HepG2 (cell line): ENCODE measurements around the gene CHCT1. TPM values are rescaled to one million over a fixed set of nuclear protein-coding genes. Genes with fewer than 3 reads are reported as not detected.

ENCODE experiments used
- ADNP ChIP-seq: sonication (generic); formaldehyde crosslinking; IDR thresholded peaks from 2 replicates; pipeline ENCODE4 v1.4.0; 2020; ENCODE audit warnings: missing genetic modification reagents
- ARHGAP35 ChIP-seq: sonication (generic); formaldehyde crosslinking; IDR thresholded peaks from 2 replicates; pipeline ENCODE4 v1.9.0; 2022; ENCODE audit warnings: mild to moderate bottlenecking, inconsistent platforms, moderate library complexity, missing genetic modification reagents, borderline replicate concordance
- HOXA7 ChIP-seq: sonication (generic); formaldehyde crosslinking; IDR thresholded peaks from 2 replicates; pipeline ENCODE4 v1.8.1; 2022; ENCODE audit warnings: mild to moderate bottlenecking, missing genetic modification reagents, moderate library complexity
- NFKB2 ChIP-seq: sonication (generic); formaldehyde crosslinking; IDR thresholded peaks from 2 replicates; pipeline ENCODE4 v1.4.0; 2020; ENCODE audit warnings: missing genetic modification reagents, borderline replicate concordance
- NFRKB ChIP-seq: fragments of 450-650 bp; IDR thresholded peaks from 2 replicates; pipeline ENCODE4 v1.6.1; 2017
- PCBP1 ChIP-seq: fragments of 200-400 bp; formaldehyde crosslinking; IDR thresholded peaks from 2 replicates; pipeline ENCODE4 v1.6.1; 2017; ENCODE audit warnings: mild to moderate bottlenecking, low read depth, low read length, borderline replicate concordance
- SALL2 ChIP-seq: sonication (generic); formaldehyde crosslinking; IDR thresholded peaks from 2 replicates; pipeline ENCODE4 v1.8.1; 2023; ENCODE audit warnings: mild to moderate bottlenecking, missing genetic modification reagents, inconsistent platforms
- SIN3A ChIP-seq: IDR thresholded peaks from 2 replicates; pipeline ENCODE4 v1.6.1; 2011; ENCODE audit warnings: low read depth, mild to moderate bottlenecking, control low read depth, low read length, borderline replicate concordance
- TAF15 ChIP-seq: fragments of 200-400 bp; formaldehyde crosslinking; IDR thresholded peaks from one replicate; pipeline ENCODE4 v1.6.1; 2018; ENCODE audit warnings: mild to moderate bottlenecking, low read depth, low read length; ENCODE audit not compliant: poor library complexity, severe bottlenecking
- ZFP41 ChIP-seq: sonication (generic); formaldehyde crosslinking; IDR thresholded peaks from 2 replicates; pipeline ENCODE4 v1.4.0; 2020; ENCODE audit warnings: mild to moderate bottlenecking, missing genetic modification reagents, borderline replicate concordance
- ZMYM4 ChIP-seq: sonication (generic); formaldehyde crosslinking; IDR thresholded peaks from 2 replicates; pipeline ENCODE4 v1.8.1; 2023; ENCODE audit warnings: mild to moderate bottlenecking, missing genetic modification reagents
- ZNF160 ChIP-seq: sonication (generic); formaldehyde crosslinking; IDR thresholded peaks from 2 replicates; pipeline ENCODE4 v1.8.0; 2022; ENCODE audit warnings: mild to moderate bottlenecking, inconsistent platforms, missing genetic modification reagents
- ZNF30 ChIP-seq: sonication (generic); formaldehyde crosslinking; IDR thresholded peaks from 2 replicates; pipeline ENCODE4 v1.5.0; 2020; ENCODE audit warnings: mild to moderate bottlenecking, missing genetic modification reagents
- ZNF33A ChIP-seq: sonication (generic); formaldehyde crosslinking; IDR thresholded peaks from 2 replicates; pipeline ENCODE4 v1.5.1; 2020; ENCODE audit warnings: missing genetic modification reagents, mild to moderate bottlenecking, moderate library complexity, borderline replicate concordance
- ZNF382 ChIP-seq: sonication (generic); formaldehyde crosslinking; IDR thresholded peaks from 2 replicates; pipeline ENCODE4 v1.5.0; 2020; ENCODE audit warnings: missing genetic modification reagents, mild to moderate bottlenecking, borderline replicate concordance
- ZNF83 ChIP-seq: sonication (generic); formaldehyde crosslinking; IDR thresholded peaks from 2 replicates; pipeline ENCODE4 v1.4.0; 2020; ENCODE audit warnings: missing genetic modification reagents, mild to moderate bottlenecking, borderline replicate concordance
- ZSCAN20 ChIP-seq: sonication (generic); formaldehyde crosslinking; IDR thresholded peaks from 2 replicates; pipeline ENCODE4 v1.4.0; 2020; ENCODE audit warnings: missing genetic modification reagents, mild to moderate bottlenecking, borderline replicate concordance
- polyA plus RNA-seq, 8 experiments: library from polyadenylated mRNA; depleted of rRNA in 3 of 8; stranded (reverse) in 7 of 8; unstranded in 1 of 8; fragments of >200 nt; fragmentation: Illumina TruSeq in 4 of 8; extraction: Trizol in 4 of 8; gene quantifications; 2 replicates each; pipeline versions ENCODE4 v1.2.1 to v1.2.3, GENCODE V29; 2011 to 2016; ENCODE audit warnings: low read depth in 4 of 8, missing spikeins in 1 of 8, mixed read lengths in 1 of 8; ENCODE audit not compliant: insufficient read depth in 1 of 8
- total RNA-seq, 5 experiments: library from RNA; depleted of rRNA; stranded (reverse); fragments of >200 nt; fragmentation: Illumina TruSeq; extraction: Trizol; gene quantifications; 2 replicates each; pipeline ENCODE4 v1.2.3, GENCODE V29; 2016; ENCODE audit warnings: low read depth in 1 of 5
- TF ChIP-seq, protein P1 (sequence below): sonication (generic); formaldehyde crosslinking; IDR thresholded peaks from 2 replicates; pipeline ENCODE4 v1.4.0; 2020; ENCODE audit warnings: missing genetic modification reagents; ENCODE audit errors: not compliant biosample characterization
- TF ChIP-seq, protein P2 (sequence below): sonication (generic); formaldehyde crosslinking; IDR thresholded peaks from 2 replicates; pipeline ENCODE4 v1.5.0; 2020; ENCODE audit warnings: missing genetic modification reagents, mild to moderate bottlenecking, borderline replicate concordance
- TF ChIP-seq, protein P3 (sequence below): sonication (generic); formaldehyde crosslinking; IDR thresholded peaks from 2 replicates; pipeline ENCODE4 v1.4.0; 2020; ENCODE audit warnings: missing genetic modification reagents, mild to moderate bottlenecking, borderline replicate concordance
- TF ChIP-seq, protein P4 (sequence below): sonication (generic); formaldehyde crosslinking; IDR thresholded peaks from 2 replicates; pipeline ENCODE4 v1.5.0; 2020; ENCODE audit warnings: missing genetic modification reagents
- TF ChIP-seq, protein P5 (sequence below): sonication (generic); formaldehyde crosslinking; IDR thresholded peaks from 2 replicates; pipeline ENCODE4 v1.4.0; 2020; ENCODE audit warnings: missing genetic modification reagents, borderline replicate concordance
- TF ChIP-seq, protein P6 (sequence below): sonication (generic); formaldehyde crosslinking; IDR thresholded peaks from 2 replicates; pipeline ENCODE4 v1.8.1; 2023; ENCODE audit warnings: mild to moderate bottlenecking, missing genetic modification reagents, borderline replicate concordance

CHCT1 gene
- total and polyA plus RNA-seq, 2 of the 13 experiments (the other 11 are each of a cell fraction or from before 2014, with no cell fraction given): not detected

DNA sequence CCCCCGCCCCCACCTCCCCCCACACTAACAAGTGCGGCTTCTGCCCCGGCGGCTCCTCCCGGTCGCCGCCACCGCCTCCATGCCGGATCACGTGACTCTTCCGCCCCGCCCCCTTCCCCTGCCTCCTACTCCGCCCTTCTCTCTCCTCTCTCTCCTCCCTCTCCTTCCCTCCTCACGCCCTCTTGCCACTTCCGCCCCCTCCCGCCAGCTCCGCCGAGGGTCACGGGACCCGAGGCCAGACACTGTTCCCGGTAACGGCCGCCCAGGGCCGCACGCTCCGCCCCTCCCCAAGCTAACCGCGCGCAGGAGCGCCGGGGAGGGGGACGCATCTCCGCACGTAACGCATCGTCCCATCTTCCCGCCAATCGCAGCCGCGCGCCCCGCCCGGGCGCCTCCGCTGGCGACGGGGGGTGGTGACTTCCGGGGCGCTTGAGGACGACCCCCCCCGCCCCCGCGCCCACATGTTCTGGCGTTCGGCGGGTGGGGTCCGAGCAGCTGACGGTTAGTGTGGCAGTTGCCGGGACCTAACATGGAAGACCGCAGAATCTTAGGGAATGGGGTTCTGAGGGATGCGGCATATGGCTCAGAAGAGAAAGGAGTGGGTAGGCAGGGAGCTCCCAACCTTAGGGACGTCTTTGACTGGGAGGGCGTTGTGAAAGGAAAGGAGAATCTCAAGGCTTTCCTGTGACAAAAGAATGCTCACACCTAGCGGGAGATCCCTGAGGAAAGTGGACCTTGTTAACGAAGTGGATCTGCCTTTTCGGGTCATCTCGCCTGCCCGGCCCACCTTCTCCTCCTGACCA, 30.0 kb upstream of the CHCT1 start, which contains the start of gene USP32 (continued):
- TF ChIP-seq, protein P1, sequence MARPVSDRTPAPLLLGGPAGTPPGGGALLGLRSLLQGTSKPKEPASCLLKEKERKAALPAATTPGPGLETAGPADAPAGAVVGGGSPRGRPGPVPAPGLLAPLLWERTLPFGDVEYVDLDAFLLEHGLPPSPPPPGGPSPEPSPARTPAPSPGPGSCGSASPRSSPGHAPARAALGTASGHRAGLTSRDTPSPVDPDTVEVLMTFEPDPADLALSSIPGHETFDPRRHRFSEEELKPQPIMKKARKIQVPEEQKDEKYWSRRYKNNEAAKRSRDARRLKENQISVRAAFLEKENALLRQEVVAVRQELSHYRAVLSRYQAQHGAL (CRISPR knock-in tag): no peak
- TF ChIP-seq ZFP41 (CRISPR knock-in tag) (no peak), SALL2 (CRISPR knock-in tag) (peak; percentile 87), ZNF33A (peak; percentile 69; the same call in 1 of the 2 replicates), PCBP1 (peak; percentile 14; the same call in 1 of the 2 replicates), NFKB2 (CRISPR knock-in tag) (peak; percentile 88), SIN3A (peak; percentile 93), TAF15 (peak; percentile 95), ZNF160 (CRISPR knock-in tag) (0 out of 2 replicates have a peak, but pooled peaks have one; percentile 46), ZNF382 (CRISPR knock-in tag) (no peak), ZSCAN20 (CRISPR knock-in tag) (no peak), ZNF83 (CRISPR knock-in tag) (no peak), ZNF30 (CRISPR knock-in tag) (no peak), ARHGAP35 (CRISPR knock-in tag) (peak; percentile 90; the same call in 1 of the 2 replicates), HOXA7 (CRISPR knock-in tag) (peak; percentile 92), ZMYM4 (peak; percentile 99), ADNP (CRISPR knock-in tag) (no peak), NFRKB (no peak)
- TF ChIP-seq, protein P2, sequence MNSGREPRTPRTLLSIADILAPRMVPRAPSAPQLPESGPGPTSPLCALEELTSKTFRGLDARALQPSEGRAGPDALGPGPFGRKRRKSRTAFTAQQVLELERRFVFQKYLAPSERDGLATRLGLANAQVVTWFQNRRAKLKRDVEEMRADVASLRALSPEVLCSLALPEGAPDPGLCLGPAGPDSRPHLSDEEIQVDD (CRISPR knock-in tag): no peak
- TF ChIP-seq, protein P3, sequence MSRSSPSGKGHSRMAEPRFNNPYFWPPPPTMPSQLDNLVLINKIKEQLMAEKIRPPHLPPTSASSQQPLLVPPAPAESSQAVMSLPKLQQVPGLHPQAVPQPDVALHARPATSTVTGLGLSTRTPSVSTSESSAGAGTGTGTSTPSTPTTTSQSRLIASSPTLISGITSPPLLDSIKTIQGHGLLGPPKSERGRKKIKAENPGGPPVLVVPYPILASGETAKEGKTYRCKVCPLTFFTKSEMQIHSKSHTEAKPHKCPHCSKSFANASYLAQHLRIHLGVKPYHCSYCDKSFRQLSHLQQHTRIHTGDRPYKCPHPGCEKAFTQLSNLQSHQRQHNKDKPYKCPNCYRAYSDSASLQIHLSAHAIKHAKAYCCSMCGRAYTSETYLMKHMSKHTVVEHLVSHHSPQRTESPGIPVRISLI (CRISPR knock-in tag): no peak
- TF ChIP-seq, protein P4, sequence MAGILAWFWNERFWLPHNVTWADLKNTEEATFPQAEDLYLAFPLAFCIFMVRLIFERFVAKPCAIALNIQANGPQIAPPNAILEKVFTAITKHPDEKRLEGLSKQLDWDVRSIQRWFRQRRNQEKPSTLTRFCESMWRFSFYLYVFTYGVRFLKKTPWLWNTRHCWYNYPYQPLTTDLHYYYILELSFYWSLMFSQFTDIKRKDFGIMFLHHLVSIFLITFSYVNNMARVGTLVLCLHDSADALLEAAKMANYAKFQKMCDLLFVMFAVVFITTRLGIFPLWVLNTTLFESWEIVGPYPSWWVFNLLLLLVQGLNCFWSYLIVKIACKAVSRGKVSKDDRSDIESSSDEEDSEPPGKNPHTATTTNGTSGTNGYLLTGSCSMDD (CRISPR knock-in tag): no peak
- TF ChIP-seq, protein P5, sequence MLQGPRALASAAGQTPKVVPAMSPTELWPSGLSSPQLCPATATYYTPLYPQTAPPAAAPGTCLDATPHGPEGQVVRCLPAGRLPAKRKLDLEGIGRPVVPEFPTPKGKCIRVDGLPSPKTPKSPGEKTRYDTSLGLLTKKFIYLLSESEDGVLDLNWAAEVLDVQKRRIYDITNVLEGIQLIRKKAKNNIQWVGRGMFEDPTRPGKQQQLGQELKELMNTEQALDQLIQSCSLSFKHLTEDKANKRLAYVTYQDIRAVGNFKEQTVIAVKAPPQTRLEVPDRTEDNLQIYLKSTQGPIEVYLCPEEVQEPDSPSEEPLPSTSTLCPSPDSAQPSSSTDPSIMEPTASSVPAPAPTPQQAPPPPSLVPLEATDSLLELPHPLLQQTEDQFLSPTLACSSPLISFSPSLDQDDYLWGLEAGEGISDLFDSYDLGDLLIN (CRISPR knock-in tag): no peak; the same call in 1 of the 2 replicates
- TF ChIP-seq, protein P6, sequence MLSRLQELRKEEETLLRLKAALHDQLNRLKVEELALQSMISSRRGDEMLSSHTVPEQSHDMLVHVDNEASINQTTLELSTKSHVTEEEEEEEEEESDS: peak; percentile 90; the same call in 1 of the 2 replicates
